ENCODE data around the gene PTTG1.
"Not testable (repeated sequence)": the region's sequence is repeated elsewhere in the genome, so short reads cannot be mapped to it uniquely, and the experiment has no call there.

PTTG1 gene

GRCh38 chr5:160427607-160428006 is 6.0 kb downstream of the PTTG1 start:
- no peak for DNase-seq

GRCh38 chr5:160432196-160432595 is 10.5 kb downstream of the PTTG1 start:
- DNase-seq: no peak

- no peak for DNase-seq
Observed at GRCh38 chr5:160432787-160433186, 11.1 kb downstream of the PTTG1 start.

DNA sequence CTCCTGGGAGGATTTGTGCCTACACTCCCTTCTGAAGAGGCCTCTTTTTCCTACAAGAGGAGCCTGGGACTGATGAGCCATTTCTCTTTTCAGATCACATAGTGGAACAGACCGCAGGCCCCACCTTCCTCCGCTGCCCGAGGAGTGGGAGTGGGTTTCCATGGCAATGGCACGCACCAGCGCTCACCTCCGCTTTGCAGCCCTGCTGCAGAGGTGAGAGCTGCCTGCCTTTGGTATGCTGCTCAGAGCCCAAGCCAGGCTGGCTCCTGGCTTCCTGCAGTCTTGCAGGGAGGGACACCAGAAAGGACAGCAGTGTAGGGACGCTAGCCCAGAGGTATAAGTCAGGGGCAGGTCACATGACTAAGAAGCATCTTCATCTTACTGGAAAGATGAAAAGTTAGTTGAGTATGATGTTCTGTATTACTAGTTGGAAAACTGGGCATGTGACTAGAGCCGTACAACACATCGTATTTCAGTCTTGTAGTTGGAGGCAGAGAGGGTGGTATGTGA is 12.4 kb downstream of the PTTG1 start:
- no peak for DNase-seq

- DNase-seq: no peak
Observed at GRCh38 chr5:160435532-160435931, 13.9 kb downstream of the PTTG1 start.

DNA sequence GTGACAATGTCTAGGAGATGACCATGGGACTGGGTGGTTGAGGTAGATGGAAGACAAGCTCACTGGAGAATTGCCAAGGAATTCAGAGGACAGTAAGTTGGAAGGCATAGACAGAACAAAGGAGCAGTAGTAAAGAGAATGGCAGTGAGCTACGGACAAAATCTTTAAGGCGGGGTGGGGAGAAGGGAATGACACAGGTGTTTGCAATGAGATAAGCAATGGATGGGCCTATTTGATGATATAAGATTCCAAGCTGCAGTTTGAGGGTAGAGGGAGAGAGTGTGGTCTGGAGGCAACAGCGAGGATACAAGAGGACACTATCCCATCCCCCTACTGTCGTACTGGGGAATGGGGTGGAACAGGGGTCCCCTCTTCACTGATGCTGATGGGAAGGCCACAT is 14.4 kb downstream of the PTTG1 start:
- no peak for DNase-seq

- DNase-seq: not testable (repeated sequence)
Observed at GRCh38 chr5:160436661-160437060, 15.0 kb downstream of the PTTG1 start.

DNA sequence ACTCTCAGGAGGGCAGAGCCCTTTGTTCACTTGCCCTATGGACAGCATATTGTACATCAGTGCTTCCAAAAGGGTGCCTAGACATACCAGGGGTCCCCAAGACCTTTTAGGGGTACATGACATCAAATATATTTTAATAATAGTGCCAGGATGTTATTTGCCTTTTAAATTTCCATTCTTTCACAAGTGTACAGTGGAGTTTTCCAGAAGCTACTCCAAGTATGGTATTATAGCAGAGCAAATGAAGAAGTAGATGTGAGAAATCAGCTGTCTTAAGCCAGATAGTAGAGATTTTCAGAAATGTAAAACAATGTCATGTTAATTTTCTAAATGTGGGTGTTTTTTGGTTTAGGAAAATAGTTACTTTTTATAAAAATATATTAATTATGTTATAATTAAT is 15.6 kb downstream of the PTTG1 start:
- no peak for DNase-seq

DNA sequence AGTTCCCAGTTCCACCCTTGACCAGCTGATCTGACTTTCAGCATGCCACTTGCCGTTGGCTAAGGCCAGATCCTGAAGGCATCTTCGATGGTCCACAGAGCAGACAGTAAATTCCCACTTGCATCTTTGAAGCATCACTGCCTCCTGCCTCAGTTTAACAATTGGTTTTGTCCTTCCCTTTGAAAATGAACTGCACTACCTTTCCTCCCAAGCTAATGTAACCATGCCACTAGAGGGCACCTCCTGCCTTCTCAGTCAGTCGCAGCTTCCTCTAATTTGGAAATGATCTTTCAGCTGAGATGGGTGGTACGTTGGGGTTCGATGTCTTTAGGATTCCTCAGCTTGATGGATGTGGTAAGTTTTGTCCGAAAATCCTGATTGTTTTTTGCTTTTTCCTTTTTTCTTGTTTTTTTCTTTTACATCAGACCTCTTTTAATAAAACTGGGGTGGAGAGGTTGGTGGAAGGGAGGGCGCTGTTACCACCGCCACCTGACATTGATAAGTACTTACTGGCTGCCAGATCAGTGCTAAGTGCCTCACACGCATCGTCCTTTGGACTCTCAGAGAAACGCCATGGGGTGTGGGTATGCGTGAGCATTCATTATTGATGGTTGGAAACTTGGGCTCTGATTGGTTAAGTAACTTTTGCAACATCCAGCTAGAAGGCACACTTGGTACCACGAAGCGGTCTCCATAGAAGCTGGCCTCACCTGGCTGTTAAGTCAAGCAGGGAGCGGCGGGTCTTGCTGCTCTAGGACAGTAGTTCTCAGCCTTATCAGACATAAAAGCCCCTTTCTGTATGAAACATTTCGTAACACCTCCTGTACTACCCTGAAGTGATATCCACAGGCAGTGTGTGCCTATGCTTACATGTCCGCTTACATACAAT is 16.9 kb downstream of the PTTG1 start:
- peak; percentile 48 for DNase-seq

- DNase-seq: peak; percentile 93
Observed at GRCh38 chr5:160439205-160439600, 17.5 kb downstream of the PTTG1 start.

DNA sequence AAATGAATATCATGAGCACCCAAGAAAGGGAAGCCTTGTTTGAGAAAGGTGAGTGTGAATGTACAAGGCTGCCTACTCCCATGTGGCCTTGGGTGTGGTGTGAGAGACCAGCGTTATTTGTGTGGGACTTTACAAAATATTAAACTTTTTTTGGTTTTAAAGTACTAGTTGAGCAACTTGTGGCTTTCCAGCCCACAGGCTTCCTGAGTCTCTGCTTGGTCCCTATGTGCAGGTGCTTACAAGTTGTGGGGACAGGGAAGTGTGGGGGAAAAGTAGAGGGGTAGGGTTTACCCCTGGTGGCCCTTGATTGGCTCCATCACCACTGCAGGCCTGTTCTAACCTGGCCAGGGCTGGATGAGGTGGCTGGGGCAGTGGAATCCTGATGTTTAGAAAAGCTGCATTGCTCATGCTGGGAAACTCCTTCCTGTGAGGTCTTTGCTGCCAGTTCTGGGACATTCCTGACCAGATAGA is 19.7 kb downstream of the PTTG1 start:
- no peak for DNase-seq

DNA sequence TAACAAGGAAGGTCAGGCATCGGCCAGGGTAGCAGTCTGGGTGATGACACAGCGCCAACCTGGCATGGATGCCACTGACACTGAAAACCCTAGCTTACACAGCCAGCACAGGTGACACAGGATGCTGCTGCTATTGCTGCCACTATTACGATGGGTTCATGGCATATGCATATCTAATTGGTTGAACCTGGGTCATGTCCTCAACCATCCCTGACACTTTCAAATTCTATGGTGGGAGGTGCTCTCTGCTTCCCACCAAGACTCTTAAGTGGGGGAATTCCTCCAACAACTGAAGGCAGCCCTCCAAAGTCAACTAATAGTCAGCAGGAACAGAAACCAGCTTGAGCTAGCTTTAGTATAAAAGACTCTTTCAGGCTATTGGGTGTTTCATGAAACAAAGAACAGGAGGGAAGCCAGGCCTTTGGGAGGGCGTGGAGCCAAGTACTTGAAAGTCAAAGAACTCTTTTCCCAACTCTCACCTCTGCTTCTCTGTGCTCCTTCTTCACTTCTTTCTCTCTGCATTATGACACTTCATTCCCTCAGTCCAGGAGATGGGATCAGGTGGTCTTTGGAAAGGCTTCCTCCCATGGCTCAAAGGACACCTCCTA is 21.3 kb downstream of the PTTG1 start:
- DNase-seq: no peak

- DNase-seq: no peak
Observed at GRCh38 chr5:160444407-160444806, 22.8 kb downstream of the PTTG1 start.

- DNase-seq: no peak
Observed at GRCh38 chr5:160445132-160445531, 23.5 kb downstream of the PTTG1 start.

DNA sequence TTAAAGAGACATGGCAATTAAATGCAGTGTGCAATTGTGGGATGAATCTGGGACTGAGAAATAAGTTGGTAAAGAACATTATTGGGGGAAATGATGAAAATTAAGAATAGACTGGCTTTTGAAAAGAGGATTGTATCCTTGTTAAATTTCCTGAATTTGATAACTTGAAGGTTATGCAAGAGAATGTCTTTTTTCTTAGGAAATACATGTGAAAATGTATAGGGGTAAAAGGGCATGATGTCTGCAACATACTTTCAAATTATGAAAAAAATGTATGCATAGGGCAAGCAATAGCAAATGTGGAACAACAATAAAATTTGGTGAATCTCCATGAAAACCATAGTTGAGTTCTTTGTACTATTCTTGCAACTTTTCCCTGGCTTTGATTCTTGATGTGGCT is 24.1 kb downstream of the PTTG1 start:
- DNase-seq: no peak

DNA sequence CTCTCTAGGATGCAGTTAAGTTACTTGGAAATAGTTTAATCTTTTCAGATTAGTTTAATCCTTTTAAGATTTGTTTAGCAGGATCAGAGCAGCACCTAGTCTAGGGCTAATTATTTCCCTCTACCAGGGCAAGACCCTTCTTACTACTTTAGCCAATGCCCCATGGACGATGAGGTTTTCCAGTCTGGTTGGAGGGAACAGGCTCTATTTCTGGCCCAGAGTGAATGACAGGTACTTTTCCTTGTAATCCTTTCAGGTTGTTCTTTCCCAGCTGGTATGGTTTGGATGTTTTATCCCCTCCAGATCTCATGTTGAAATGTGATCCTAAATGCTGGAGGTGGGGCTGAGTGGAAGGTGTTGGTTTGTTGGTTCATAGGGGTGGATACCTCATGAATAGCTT is 27.2 kb downstream of the PTTG1 start:
- no peak for DNase-seq

DNA sequence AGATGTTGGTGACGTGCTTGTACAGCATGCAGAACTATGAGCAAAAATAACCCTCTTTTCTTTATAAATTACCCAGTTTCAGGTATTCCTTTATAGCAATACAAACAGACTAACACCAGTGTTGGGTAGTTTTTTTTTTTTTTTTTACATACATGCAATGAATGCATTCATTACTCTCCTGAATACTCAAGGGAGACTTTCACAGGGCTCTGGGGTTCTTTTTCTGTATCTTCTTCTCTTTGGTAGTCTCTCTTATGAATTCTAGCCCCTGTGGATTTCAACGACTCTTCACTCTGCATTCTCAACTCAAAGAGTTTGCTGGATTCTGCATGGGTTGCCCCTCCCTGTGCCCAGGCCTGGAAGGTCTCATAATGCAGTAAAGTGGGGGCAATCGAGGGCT is 27.8 kb downstream of the PTTG1 start:
- DNase-seq: no peak

- DNase-seq: no peak
Observed at GRCh38 chr5:160450164-160450932, 28.7 kb downstream of the PTTG1 start.

DNA sequence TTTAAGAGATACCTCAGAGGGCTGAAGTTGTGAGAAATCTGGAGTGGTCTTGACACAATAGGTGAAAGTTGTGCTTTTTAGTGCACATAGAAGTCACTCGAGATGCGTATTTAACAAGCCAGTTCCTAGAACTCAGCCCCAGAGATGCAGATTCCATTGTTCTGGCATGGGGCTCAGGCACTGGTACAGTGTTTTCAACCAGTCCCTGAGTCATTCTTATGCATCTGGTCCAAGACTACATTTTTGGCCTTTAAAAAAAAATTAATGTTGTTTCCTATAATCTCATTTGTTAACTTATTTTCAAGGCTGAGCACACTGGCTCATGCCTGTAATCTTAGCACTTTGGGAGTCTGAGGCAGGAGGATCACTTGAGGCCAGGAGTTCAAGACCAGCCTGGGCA is 29.6 kb downstream of the PTTG1 start:
- DNase-seq: no peak

GRCh38 chr5:160452036-160452435 is 30.4 kb downstream of the PTTG1 start:
- no peak for DNase-seq

DNA sequence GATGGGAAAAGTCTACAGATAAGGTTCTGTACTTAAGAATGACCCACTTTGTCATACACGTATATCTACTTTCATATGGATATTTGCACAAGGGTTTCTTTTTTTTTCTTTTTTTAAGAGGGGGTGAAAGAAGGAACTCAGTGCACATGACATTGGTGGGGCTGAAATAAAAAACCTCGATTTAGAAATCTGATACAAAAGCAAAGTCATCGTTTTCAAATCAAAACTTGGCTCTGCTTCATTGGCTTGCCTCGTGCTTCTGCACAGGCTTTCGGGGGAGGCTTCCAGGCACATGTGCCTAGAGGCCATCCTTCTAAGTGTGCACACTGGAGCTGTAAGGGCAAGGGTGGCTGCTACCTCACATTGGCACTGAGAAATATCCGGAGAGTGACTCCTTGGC is 31.1 kb downstream of the PTTG1 start:
- no peak for DNase-seq

DNA sequence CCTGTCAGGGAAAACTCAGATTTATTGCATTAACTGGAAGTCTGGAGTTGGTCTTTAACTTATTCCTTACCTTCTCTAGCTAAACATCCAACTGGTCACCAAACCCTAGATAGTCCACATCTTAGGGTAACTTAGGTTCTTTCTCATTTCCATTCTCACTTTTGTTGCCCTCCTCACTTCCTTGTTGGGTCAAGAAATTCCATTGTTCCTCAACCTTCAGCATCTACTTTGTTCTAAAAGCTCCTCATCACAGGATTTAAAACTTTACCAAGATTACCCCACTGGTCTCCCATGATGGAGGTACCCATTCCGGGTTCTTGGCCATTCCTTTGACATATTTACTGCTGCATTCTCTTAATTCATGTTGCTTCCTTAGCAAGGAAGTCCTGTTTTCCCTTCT is 32.1 kb downstream of the PTTG1 start:
- no peak for DNase-seq

- no peak for DNase-seq
Observed at GRCh38 chr5:160455600-160455999, 33.9 kb downstream of the PTTG1 start.

Measured in activated T-cell treated with anti-CD3 and anti-CD28 coated beads for 4 hours (primary cell).